ENCODE results near the gene GPRC6A.

Gene GPRC6A

GRCh38 chr6:116779573-116780164 is 49.2 kb downstream of the GPRC6A start:
- peak; percentile 65 for DNase-seq (ENCODE audit: low spot score)

GRCh38 chr6:116773886-116774285 is 55.0 kb downstream of the GPRC6A start:
- no peak for DNase-seq (ENCODE audit: low spot score)

- DNase-seq (ENCODE audit: low spot score), result no peak
Measured at GRCh38 chr6:116772450-116772849, 56.4 kb downstream of the GPRC6A start.

GRCh38 chr6:116767715-116768114 is 61.2 kb downstream of the GPRC6A start:
- no peak for DNase-seq (ENCODE audit: low spot score)

GRCh38 chr6:116766506-116767176 is 62.2 kb downstream of the GPRC6A start:
- no peak for DNase-seq (ENCODE audit: low spot score)

- DNase-seq (ENCODE audit: low spot score), result peak; percentile 62
Measured at GRCh38 chr6:116764961-116765841, 63.7 kb downstream of the GPRC6A start, which contains the start of gene FAM162B. FAM162B (minus strand) TSS chr6:116765719; CDS start chr6:116765576, 143 bp downstream.

GRCh38 chr6:116764629-116764960 is 64.3 kb downstream of the GPRC6A start:
- DNase-seq (ENCODE audit: low spot score), result no peak

GRCh38 chr6:116763906-116764628 is 64.8 kb downstream of the GPRC6A start:
- no peak for DNase-seq (ENCODE audit: low spot score)

GRCh38 chr6:116763048-116763447 is 65.8 kb downstream of the GPRC6A start:
- no peak for DNase-seq (ENCODE audit: low spot score)

GRCh38 chr6:116762235-116762634 is 66.6 kb downstream of the GPRC6A start:
- DNase-seq (ENCODE audit: low spot score), result no peak

- DNase-seq (ENCODE audit: low spot score), result no peak
Measured at GRCh38 chr6:116761779-116762178, 67.1 kb downstream of the GPRC6A start.

- DNase-seq (ENCODE audit: low spot score), result no peak
Measured at GRCh38 chr6:116745176-116745575, 83.7 kb downstream of the GPRC6A start.
